HG03565 (cell line): ENCODE measurements around the gene SNRPD3.

Source experiments
- ATAC-seq: cut with Tn5 transposase; IDR thresholded peaks from one replicate; pipeline ENCODE4 v1.9.1; 2021; ENCODE audit warnings: mild to moderate bottlenecking, moderate library complexity; ENCODE audit not compliant: unreplicated experiment

The SNRPD3 gene

DNA sequence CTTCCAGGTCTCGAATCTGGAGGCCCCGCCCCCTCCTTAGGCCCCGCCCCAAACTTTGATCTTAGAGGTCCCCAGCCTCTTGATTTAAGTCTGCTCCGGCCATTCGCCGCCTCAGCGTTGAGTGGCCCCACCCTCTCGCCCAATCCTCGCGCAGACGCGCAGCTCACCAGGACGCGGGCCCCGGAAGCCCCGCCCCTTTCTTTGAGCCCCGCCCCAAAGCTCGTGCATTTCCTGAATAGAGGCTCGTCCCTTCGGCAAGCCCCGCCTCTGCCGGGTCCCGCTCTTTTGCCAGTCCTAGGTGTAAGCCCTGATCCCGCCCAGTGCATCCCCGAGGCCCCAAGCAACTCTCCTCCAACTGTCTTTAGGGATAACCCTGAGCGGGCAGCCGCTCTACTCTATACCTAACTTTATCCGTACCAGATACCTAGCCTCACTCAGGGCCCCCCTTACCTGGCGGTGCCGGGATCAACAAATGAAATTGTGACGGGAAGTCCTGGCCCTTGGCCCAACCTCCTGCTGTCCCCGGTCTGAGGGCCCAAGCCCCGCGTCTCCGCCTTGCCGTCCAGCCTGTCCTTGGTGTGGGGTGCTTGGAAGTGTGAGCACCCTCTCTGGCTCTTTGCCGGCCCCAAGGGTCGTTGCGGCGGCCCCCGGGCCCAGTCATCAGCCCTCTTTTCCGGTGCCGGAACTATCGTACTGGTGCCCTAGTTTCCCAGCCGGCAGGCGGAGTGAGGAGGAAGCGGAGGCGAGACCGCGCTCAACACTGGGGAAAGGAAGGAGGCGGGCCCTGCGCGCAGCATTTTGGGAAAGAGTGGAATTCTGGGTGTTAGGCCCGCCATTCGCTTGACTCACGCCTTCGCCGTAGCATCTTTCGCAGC is at the start of gene SNRPD3:
TSS of gene SNRPD3 (plus strand) at position 835 of the 875 bp plus-strand sequence. CDS start 1,676 bp downstream, outside the sequence.
- ATAC-seq = peak; percentile 63

DNA sequence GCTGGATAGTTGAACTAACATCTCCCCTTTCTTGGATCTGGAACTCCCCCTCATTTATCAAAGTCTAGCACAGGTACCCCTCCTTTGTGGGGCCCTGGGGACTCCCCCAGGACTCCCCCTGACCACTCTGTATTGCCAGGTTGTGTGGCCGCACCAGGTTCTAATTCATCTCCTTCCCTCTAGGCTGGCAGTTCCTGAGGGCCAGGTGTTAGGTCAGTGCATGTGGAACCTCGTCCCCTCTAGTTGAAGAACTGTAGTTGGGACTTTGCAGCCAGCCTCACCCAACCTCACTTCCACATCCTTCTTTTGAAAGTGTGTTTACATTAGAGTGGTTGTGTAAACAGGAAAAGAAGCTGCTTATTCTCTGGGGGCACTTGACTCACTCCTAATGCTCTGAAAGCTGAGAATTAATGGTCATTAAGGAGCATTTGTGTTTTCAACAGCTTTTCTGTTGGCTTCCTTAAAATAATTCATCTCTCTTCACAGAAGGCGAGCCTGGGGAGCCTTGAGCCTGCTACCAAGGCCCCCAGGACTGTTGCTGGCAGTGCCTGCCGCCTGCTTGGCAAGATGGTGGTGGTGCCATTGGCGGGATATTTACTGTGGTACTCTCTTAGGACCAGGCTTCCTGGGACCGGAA is 48.9 kb upstream of the SNRPD3 start:
- ATAC-seq = no peak

GRCh38 chr22:24507716-24508115 is 48.1 kb upstream of the SNRPD3 start:
- no peak for ATAC-seq

DNA sequence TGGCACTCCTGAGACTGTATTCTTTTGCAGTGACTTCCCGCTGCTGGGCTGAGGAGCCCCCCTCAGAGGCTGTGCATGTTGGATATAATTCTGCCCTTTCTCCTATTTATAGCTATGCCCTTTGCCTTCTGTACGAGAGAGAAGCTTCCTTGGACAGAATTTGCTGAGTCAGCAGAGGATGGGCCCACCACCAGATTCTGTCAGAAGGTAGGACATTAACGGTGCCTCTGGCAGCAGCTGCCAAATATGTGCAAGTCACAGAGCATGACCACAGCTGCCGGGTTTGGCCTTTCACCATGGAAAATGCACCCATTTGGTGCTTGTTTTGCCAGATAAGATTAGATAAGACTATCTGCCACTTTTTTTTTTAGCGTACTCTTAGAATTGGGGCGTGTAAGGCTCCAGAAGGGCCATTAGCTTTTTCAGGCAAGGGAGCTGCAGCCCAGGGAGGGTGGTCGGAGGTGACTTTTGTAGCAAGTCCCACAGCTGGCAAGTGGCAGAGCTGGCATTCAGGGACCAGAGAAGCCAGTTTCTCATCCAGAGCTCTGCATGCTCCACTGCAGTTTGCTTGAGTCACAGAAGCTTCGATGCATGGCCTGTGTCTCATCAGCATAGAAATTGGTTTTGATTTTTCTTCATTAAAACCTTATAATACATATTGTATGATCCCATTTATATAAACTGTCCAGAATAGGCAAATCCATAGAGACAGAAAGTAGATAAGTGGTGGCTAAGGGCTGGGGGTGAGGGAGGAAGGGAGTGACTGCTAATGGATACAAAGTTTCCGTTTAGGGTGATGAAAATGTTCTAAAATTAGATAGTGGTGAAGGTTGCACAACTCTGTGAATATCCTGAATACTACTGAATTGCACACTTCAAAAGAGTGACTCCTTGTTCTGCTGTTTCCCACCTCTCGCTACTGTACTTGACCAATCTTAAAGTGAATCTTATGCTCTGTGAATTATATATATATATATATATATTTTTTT is 44.9 kb upstream of the SNRPD3 start:
- ATAC-seq = no peak

DNA sequence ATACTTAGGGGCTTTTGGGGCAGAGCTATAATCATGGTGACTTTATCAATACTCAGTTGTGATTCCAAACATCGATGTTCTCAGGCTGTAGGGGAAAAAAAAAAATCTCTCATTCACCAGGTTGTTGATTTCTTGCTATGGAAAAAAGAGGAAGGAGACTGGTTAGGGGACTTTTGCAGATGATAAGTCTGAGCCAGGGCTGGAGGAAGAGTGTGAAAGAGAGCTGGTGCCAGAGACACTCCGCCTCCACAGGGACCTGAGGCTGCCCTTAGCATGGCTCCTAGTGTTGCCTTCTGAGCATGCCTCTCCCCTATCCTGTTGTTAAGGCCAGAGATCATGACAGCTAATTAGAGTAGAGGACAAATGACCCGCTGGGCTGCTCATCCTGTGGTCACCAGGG is 43.8 kb upstream of the SNRPD3 start:
- ATAC-seq = no peak

- ATAC-seq = no peak
Observed at GRCh38 chr22:24513378-24514240, 42.2 kb upstream of the SNRPD3 start.

GRCh38 chr22:24514241-24515026 is 41.4 kb upstream of the SNRPD3 start:
- ATAC-seq = no peak

GRCh38 chr22:24515027-24515338 is 40.8 kb upstream of the SNRPD3 start:
- no peak for ATAC-seq

- ATAC-seq = no peak
Observed at GRCh38 chr22:24516301-24516737, 39.5 kb upstream of the SNRPD3 start.

DNA sequence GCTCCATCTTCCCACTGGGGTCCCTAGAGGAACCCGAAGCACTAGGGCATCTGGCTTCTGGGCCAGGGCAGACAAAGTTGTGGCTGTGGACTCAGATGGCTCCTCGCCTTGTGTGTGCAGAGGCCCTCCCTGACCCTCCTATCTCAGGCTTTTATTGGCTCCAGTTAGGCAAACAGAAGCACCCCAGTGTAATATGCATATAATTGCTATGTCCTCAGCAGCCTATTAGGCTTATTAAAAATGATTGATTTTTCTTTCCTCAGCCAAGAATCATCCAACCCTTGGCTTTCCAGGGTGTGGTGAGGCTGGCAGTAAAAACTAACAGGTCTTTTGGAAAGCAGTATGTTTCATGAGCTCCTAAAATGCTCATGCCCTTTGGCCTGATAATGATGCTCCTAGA is 38.4 kb upstream of the SNRPD3 start:
- no peak for ATAC-seq

DNA sequence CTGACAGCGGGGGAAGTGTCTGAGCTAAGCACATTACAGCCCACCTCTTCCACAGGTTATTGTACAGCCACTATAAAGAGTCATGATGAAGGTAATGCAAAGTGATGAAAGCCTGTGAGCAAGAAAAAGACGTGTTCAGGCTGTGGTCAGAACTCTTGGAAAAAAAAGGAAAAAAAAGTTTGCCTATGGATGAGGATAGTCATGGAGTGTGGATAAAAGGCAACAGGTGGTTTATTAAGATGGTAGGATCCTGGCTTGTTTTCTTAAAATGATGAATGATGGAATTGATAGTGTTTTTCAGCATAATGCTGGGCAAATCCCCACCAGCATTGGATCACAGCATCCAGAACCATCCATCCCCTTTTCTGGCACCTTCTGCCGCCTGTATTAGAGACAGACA is 37.6 kb upstream of the SNRPD3 start:
- ATAC-seq = no peak

GRCh38 chr22:24518771-24519485 is 36.9 kb upstream of the SNRPD3 start:
- no peak for ATAC-seq

DNA sequence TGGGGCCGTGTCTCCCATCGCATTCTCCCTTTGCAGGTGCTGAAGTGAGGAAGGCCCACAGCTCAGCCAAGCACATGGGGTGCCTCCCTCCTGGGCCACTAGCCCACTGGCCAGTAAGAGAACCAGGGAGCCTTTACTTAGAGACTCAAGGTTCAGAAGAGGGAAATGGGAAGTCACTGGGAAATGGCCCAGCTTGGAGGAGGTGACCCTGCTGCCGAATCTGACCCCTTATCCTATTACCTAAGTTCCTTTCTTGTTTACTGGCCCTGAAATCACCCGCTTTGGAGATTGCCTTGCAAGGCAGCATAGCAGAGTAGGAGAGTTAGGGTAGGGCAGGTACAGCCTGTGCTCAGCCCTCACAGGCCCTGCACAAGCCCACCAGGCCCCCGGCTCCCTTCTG is 36.3 kb upstream of the SNRPD3 start:
- no peak for ATAC-seq

- ATAC-seq = no peak
Observed at GRCh38 chr22:24521791-24522245, 34.0 kb upstream of the SNRPD3 start.

DNA sequence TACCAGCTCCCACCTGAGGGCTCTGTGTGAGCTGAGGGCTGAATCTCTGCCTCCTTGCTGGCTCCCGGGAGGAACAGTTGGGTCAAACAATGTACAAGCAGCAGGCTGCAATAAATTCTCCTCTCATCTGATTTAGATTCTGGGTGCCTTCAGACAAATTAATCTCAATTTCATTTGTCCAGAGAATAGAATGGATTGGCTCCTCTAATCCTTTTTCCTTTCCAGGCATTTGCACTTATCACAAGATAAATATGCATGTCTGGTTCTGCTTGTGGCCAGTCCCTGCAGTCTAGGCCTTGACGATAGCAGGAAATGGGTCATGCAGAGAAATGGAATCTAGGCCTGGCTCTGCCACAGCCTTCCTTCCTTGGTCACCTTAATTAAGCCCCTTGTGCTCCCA is 31.9 kb upstream of the SNRPD3 start:
- ATAC-seq = no peak

DNA sequence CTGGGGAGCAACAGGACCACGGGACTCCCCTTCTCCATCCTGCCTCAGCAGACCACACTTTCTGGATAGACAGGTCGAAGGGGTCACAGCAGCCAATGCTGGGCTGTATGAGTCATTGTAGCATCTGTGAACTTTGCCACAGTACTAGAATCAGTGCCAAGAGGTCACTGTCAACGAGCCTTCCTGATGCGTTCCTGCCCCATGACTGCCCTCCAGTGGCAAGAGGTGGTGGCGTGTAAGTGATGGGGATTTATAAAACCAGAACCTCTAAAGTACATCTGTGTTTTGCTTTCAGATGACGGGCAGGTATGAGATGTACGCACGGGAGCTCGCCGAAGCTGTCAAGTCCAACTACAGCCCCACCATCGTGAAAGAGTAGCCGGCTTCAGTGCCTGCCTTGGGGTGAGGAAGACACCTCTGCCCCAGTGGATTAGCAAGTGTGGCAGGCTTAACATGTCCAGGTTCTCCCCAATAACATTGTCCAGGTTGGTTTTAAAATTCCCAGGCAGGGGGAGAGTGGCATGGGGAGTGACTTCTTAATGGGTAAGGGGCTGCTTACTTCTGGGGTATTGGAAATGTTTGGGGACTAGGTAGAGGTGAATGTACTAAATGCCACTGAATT is 30.3 kb upstream of the SNRPD3 start:
- ATAC-seq = peak; percentile 70

DNA sequence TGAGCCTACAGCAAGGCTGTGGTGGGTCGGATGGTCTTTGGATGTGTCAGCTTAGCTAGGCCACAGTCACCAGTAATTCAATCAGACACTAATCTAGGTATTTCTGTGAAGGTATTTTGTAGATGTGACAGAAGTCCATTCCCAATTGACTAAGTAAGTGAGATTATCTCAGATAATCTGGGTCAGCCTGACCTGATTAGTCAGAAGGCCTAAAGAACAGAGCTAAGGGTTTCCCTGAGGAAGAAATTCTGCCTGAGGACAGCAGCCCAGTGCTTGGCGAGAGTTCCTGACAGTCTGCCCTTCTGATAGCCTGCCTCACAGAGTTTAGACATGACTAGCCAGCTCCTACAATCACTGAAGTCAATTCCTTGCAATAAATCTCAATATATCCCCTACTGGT is 29.6 kb upstream of the SNRPD3 start:
- no peak for ATAC-seq

DNA sequence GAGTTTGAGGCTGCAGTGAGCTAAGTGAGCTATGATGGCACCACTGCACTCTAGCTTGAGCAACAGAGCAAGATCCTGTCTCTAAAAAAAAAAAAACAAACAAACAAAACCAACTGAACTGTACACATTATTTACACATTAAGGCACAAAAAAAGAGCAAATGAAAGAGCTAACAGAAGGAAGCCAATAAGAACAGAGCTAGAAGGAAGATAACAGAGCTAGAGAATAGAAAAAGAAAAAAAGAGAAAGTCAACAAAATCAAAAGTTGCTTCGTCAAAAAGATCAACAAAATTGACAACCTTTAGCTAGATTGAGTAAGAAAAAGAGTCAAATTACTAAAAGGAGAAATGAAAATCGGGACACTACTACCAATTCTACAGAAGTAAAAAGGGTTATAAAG is 25.9 kb upstream of the SNRPD3 start:
- ATAC-seq = no peak
